Measurements from ENCODE around the gene ADSL. TPM values are rescaled to one million over a fixed set of nuclear protein-coding genes. Genes with fewer than 3 reads are reported as not detected.

ADSL gene
- total RNA-seq, 2 donors from 2014 or later = 94.6 to 157 TPM

DNA sequence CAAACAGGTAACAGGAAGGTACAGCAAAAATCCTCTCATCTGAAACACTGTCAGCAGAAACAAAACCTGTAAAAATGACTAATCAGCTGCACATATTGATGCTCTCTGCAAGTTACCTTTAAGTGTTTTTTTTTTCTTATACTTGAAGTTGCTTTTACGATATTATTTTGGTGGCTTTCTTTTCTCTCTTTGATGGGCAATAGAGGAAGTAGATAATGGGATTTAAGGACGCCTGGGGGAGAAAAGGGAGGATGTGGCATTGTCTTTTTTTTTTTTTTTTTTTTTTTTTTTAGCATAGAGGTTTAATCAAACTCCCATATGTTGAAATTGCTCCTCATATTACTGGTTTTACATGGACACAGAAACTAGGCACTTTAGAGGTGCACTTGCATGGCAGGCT is 11.4 kb upstream of the ADSL start:
- Mint-ChIP-seq H3K27me3 (no peaks in the 10 kb centered on the region), H3K4me1 (peaks cover 63% of the 10 kb centered on the region), H3K9me3 (no peaks in the 10 kb centered on the region), H3K27ac (peak overlapping the region; percentile 53), H3K4me3 (peak overlapping the region; percentile 56), H3K36me3 (ENCODE audit: low read depth) (peaks cover 16% of the 10 kb centered on the region)
- peak; percentile 52 for ATAC-seq (replicated peaks)

DNA sequence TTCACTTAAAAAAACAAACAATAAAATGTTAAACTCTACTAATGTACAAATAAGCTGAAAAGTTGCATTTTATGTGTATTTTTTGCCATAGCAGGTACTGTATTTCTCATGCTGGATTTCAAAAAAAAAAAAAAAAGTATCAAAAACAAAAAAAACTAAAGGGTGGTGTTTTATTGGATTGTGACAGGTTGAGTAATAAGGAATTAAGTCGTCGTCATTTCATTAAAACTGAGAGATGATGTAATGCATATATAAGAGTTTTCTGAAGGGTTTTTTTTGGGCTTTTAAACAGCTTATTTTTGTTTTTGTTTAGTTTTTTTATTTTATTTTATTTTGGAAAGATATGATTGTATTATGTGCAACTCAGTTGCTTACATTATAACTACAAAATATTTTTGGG is 10.9 kb upstream of the ADSL start:
- H3K36me3 Mint-ChIP-seq (ENCODE audit: low read depth) = peaks cover 12% of the 10 kb centered on the region
- H3K27me3 Mint-ChIP-seq = no peaks in the 10 kb centered on the region
- peaks cover 62% of the 10 kb centered on the region for H3K4me1 Mint-ChIP-seq
- H3K27ac Mint-ChIP-seq = peak overlapping the region; percentile 53
- H3K9me3 Mint-ChIP-seq = no peaks in the 10 kb centered on the region
- peak overlapping the region; percentile 56 for H3K4me3 Mint-ChIP-seq
- ATAC-seq (replicated peaks) = no peak

DNA sequence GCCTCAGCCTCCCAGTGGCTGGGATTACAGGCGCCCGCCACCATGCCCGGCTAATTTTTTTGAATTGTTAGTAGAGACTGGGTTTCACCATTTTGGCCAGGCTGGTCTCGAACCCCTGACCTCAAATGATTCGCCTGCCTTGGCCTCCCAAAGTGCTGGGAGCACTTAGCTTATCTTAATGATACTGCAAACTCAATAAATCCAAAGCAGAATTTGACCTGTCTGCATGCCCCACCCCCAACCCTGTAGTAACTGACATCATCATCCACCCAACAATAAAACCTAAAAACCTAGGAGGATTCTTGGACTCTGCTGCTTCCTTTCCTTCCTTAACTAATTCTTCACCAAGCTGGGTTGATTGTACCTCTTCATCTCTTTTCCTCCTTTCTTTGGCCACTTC is 6.3 kb upstream of the ADSL start:
- H3K4me1 Mint-ChIP-seq = peaks cover 38% of the 10 kb centered on the region
- peaks cover 1% of the 10 kb centered on the region for H3K36me3 Mint-ChIP-seq (ENCODE audit: low read depth)
- ATAC-seq (replicated peaks) = no peak
- no peaks in the 10 kb centered on the region for H3K27me3 Mint-ChIP-seq
- no peaks in the 10 kb centered on the region for H3K9me3 Mint-ChIP-seq
- H3K4me3 Mint-ChIP-seq = no peak overlapping the region
- peak overlapping the region; percentile 10 for H3K27ac Mint-ChIP-seq

DNA sequence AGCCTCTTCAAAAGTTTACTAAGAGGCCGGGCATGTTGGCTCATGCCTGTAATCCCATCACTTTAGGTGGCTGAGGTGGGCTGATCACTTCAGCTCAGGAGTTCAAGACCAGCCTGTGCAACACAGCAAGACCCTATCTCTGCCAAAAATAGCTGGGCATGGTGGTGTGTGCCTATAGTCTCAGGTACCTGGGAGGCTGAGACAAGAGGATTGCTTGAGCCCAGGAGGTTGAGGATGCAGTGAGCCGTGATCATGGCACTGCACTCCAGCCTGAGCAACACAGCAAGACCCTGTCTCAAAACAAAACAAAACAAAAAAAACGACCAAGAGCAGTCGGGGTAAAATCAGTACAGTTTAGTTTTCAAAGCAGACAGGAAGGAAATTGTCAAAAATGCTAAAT is 4.7 kb upstream of the ADSL start:
- Mint-ChIP-seq H3K27me3 (no peaks in the 10 kb centered on the region), H3K4me3 (peak overlapping the region; percentile 22), H3K9me3 (no peaks in the 10 kb centered on the region), H3K4me1 (peaks cover 28% of the 10 kb centered on the region), H3K27ac (peak overlapping the region; percentile 60), H3K36me3 (ENCODE audit: low read depth) (no peaks in the 10 kb centered on the region)
- no peak for ATAC-seq (replicated peaks)

DNA sequence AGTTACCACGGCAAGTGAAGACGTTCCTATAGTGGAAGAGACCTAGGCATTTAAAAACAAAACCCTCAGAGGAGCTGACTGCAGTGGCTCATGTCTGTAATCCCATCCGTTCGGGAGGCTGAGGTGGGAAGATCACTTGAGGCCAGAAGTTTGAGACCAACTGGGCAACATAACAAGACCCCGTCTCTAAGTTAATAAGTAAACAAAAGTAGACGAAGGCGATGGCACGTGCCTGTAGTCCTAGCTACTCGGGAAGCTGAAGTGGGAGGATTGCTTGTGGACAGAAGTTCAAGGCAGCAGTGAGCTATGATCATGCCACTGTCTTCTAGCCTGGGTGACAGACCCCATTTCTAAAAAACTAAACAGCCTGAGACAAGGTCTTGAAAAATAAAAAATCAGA is 3.8 kb upstream of the ADSL start:
- Mint-ChIP-seq H3K4me3 (peak overlapping the region; percentile 22), H3K4me1 (peaks cover 30% of the 10 kb centered on the region), H3K9me3 (no peaks in the 10 kb centered on the region), H3K27me3 (no peaks in the 10 kb centered on the region), H3K36me3 (ENCODE audit: low read depth) (peaks cover 7% of the 10 kb centered on the region), H3K27ac (peak overlapping the region; percentile 60)
- no peak for ATAC-seq (replicated peaks)

DNA sequence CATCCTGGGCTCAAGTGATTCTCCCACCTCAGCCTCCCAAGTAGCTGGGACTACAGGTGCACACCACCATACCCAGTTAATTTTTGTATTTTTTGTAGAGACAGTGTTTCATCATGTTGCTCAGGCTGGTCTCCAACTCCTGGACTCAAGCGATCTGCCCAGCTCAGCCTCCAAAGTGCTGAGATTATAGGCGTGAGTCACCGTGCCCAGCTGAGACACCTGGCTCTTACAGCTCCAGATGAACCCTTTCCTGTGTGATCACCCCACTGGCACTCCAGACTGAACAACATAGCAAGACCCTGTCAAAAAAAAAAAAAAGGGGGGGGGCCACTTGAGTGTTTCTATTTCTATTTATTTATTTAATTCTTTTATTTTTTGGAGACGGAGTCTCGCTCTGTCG is 1.0 kb upstream of the ADSL start:
- H3K9me3 Mint-ChIP-seq = no peaks in the 10 kb centered on the region
- peaks cover 25% of the 10 kb centered on the region for H3K4me1 Mint-ChIP-seq

DNA sequence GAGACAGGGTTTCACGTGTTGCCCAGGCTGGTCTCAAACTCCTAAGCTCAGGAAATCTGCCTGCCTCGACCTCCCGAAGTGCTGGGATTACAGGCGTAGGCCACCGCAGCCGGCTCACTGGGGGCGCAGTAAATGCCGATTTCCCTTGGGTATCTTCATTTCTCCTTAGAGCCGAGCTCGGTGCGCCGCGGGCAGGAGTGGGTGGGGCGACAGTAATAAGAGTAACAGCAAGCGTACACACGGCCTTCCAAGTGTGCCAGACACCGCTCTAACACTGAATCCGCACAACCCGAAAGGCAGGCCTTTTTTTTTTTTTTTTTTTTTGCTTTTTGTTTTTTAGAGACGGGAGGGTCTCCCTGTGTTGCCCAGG is 500 bp upstream of the ADSL start:
- H3K4me1 Mint-ChIP-seq = peaks cover 23% of the 10 kb centered on the region
- H3K36me3 Mint-ChIP-seq (ENCODE audit: low read depth) = peaks cover 40% of the 10 kb centered on the region
- H3K9me3 Mint-ChIP-seq = no peaks in the 10 kb centered on the region

More for the DNA sequence above, 1.0 kb upstream of the ADSL start:
- Mint-ChIP-seq H3K27me3 (no peaks in the 10 kb centered on the region), H3K4me3 (peak overlapping the region; percentile 79), H3K27ac (peak overlapping the region; percentile 95), H3K36me3 (ENCODE audit: low read depth) (peaks cover 35% of the 10 kb centered on the region)
- peak; percentile 30 for ATAC-seq (replicated peaks)

DNA sequence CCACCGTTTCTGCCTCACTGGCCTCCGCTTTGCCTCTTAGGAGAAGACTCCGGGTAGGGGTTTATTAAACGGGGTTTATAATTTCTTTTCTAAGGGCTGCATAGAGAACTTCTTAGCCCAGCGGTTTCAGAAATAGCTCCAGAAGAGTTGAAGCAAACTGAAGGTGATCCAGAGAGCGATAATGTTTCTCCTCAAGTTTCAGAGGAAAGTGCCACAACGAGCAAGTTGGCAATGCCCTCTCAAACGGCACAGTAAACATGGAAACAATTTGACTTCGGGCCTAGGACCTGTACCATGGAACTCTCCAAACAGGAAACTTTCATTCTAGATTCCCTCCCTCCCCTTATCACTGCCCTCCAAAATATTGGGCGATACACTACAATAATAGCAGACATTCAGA is 1.0 kb downstream of the ADSL start:
- Mint-ChIP-seq H3K27ac (peak overlapping the region; percentile 95), H3K4me3 (peak overlapping the region; percentile 79), H3K36me3 (ENCODE audit: low read depth) (peaks cover 55% of the 10 kb centered on the region), H3K4me1 (peaks cover 23% of the 10 kb centered on the region), H3K27me3 (no peaks in the 10 kb centered on the region), H3K9me3 (no peaks in the 10 kb centered on the region)
- no peak for ATAC-seq (replicated peaks)

More for the DNA sequence above, 500 bp upstream of the ADSL start:
- H3K4me3 Mint-ChIP-seq = peak overlapping the region; percentile 79
- peak overlapping the region; percentile 95 for H3K27ac Mint-ChIP-seq
- H3K27me3 Mint-ChIP-seq = no peaks in the 10 kb centered on the region
- peak; percentile 60 for ATAC-seq (replicated peaks)

DNA sequence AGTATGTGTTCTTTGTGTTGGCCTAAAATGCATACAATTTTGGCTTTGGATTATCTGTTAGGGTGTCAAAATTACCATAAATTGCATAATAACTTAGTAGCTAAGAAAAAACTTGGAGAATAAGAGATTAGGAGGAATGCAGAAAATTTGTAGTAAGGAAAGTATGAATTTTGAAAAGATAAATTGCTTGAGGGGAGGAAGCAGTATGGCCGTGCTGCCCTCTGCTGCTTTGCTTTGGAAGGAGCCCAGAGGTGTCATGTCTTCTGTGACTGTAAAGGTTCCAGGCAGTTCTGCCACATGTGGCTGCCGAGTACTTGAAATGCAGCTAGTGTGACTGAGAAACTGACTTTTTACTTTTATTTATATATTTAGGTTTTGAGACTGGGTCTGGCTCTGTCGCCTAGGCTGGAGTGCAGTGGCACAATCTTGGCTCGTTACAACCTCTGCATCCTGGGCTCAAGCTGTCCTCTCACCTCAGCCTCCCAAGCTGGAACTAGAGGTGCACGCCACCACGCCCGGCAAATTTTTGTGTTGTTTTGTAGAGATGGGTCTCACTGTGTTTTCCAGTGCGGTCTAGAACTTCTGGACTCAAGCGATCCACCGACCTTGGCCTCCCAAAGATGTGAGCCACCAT is 1.8 kb downstream of the ADSL start:
- Mint-ChIP-seq H3K27ac (peak overlapping the region; percentile 95), H3K36me3 (ENCODE audit: low read depth) (peaks cover 64% of the 10 kb centered on the region), H3K4me1 (peaks cover 16% of the 10 kb centered on the region), H3K27me3 (no peaks in the 10 kb centered on the region), H3K9me3 (no peaks in the 10 kb centered on the region), H3K4me3 (peak overlapping the region; percentile 79)
- peak; percentile 33 for ATAC-seq (replicated peaks)

DNA sequence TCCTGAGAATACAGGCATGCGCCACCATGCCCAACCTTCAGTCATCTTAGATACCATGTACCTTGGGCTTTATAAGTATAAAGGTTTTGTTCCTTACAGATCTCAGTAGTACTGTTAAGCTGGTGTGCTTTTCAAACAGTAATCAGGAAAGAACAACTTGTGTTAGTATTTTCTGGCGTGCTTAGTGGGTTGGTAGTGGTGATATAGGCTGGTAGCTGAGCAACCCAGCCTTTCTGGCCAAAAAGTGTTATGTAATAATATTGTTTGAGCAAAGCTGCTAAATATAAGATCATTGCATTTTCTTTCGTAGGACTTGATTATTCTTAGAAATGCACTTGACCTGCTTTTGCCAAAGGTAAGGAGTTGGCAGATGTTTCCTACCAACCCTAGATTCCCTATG is 6.5 kb downstream of the ADSL start:
- H3K4me1 Mint-ChIP-seq = peaks cover 9% of the 10 kb centered on the region
- H3K27ac Mint-ChIP-seq = no peak overlapping the region
- no peaks in the 10 kb centered on the region for H3K9me3 Mint-ChIP-seq
- H3K4me3 Mint-ChIP-seq = no peak overlapping the region
- no peak for ATAC-seq (replicated peaks)
- H3K36me3 Mint-ChIP-seq (ENCODE audit: low read depth) = peaks cover 100% of the 10 kb centered on the region
- H3K27me3 Mint-ChIP-seq = no peaks in the 10 kb centered on the region

DNA sequence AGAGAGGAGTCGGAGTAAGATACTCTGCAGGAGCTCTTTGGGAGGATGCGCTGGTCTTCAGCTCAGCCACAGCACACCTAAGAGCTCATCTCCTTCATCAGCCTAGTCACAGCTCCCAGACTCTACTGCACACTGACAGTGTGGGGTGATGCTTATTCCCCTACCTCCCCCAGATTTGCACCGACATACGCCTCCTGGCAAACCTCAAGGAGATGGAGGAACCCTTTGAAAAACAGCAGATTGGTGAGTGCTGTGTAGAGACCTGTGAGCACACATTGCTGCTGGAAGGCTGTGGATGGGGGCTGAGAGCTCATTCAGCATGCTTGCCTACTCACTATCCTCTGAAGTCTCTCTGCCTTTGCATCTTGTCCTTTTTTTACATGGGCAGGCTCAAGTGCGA is 14.8 kb downstream of the ADSL start:
- Mint-ChIP-seq H3K4me3 (no peak overlapping the region), H3K4me1 (peaks cover 4% of the 10 kb centered on the region), H3K36me3 (ENCODE audit: low read depth) (peaks cover 100% of the 10 kb centered on the region), H3K27ac (no peak overlapping the region), H3K27me3 (no peaks in the 10 kb centered on the region), H3K9me3 (no peaks in the 10 kb centered on the region)
- ATAC-seq (replicated peaks) = no peak

DNA sequence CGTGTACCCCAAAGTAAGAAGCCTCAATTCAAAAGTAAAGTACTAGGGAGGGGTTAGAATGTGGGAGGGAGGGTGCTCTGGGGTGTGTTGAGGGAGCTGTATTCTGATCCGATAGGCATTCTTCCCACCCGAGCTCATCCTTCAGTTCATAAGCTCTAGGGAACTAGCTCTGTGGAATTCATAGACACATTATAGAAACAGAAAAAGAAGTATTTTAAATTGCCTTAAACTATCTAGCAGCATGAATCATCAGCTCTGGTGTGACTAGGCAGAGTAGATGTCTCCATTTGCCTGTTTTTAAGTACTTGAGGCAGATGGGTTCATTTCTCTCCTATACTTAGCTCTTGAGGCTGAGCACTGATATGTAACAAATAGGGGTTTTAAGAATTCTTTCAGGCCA is 16.8 kb downstream of the ADSL start:
- H3K27me3 Mint-ChIP-seq = no peaks in the 10 kb centered on the region
- H3K27ac Mint-ChIP-seq = no peak overlapping the region
- ATAC-seq (replicated peaks) = no peak
- H3K4me3 Mint-ChIP-seq = no peak overlapping the region
- H3K9me3 Mint-ChIP-seq = no peaks in the 10 kb centered on the region
- peaks cover 6% of the 10 kb centered on the region for H3K4me1 Mint-ChIP-seq
- H3K36me3 Mint-ChIP-seq (ENCODE audit: low read depth) = peaks cover 100% of the 10 kb centered on the region

DNA sequence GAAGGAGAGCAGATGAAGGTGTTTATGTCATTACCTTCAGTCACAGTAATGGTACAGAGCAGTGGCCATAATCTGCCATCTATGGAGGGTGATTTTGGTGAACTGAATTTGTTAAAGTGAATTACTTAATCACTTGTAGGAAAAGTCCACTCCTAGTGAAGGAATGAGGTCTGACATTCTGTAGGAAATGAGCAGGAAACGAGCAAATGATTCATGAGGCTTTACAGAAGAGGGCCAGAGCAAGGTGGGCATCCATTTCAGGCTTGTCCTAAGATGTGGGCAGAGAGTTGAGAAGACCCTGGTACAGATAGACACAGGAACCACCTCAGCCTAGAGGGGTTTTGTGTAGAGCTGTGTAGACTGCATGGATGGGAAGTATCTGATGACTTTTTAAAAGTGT is 18.1 kb downstream of the ADSL start:
- no peaks in the 10 kb centered on the region for H3K9me3 Mint-ChIP-seq
- H3K4me3 Mint-ChIP-seq = no peak overlapping the region
- H3K4me1 Mint-ChIP-seq = peaks cover 6% of the 10 kb centered on the region
- H3K27me3 Mint-ChIP-seq = no peaks in the 10 kb centered on the region
- H3K27ac Mint-ChIP-seq = peak overlapping the region; percentile 64
- H3K36me3 Mint-ChIP-seq (ENCODE audit: low read depth) = peaks cover 100% of the 10 kb centered on the region
- no peak for ATAC-seq (replicated peaks)

DNA sequence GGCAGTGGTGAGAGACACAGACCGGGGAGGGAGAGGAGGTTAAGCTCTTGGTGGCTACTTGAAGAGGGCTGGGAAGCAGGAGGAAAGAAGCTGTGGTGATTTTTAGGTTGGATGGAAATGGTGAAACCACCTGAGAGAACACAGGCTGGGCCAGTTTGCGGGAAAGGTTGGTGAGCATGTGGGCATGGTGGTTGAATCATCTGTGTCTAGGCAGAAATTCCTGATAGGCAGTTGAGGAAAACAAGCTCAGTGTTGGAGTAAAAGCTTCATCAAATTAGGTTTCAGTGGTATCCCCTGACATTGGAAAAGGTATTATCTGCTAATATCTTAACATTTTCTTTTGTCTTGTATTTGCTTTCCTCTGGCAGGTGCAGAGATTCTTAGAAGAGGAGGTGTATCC is 19.8 kb downstream of the ADSL start:
- Mint-ChIP-seq H3K27me3 (no peaks in the 10 kb centered on the region), H3K9me3 (no peaks in the 10 kb centered on the region), H3K27ac (peak overlapping the region; percentile 64), H3K4me1 (peaks cover 6% of the 10 kb centered on the region), H3K36me3 (ENCODE audit: low read depth) (peaks cover 92% of the 10 kb centered on the region), H3K4me3 (no peak overlapping the region)
- no peak for ATAC-seq (replicated peaks)

DNA sequence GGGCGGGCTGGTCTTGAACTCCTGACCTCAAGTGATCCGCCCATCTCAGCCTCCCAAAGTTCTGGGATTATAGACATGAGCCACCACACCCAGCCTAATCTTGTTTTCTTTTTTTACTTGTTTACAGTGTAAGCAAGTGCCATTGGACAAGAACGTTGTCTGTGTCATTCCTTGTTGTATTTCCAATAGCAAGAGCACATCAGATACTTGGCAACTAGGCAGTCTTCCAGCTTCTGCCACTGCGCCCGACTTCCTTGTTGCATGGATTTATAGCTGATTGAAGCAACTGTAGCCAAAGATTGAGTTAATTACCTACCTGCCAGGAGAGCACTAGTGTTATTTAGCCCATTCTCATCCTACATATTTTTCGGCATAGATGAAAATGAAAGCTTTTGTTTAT is 21.0 kb downstream of the ADSL start:
- Mint-ChIP-seq H3K27me3 (no peaks in the 10 kb centered on the region), H3K9me3 (no peaks in the 10 kb centered on the region), H3K4me1 (peaks cover 11% of the 10 kb centered on the region), H3K4me3 (no peak overlapping the region), H3K27ac (no peak overlapping the region), H3K36me3 (ENCODE audit: low read depth) (peaks cover 89% of the 10 kb centered on the region)
- ATAC-seq (replicated peaks) = no peak

DNA sequence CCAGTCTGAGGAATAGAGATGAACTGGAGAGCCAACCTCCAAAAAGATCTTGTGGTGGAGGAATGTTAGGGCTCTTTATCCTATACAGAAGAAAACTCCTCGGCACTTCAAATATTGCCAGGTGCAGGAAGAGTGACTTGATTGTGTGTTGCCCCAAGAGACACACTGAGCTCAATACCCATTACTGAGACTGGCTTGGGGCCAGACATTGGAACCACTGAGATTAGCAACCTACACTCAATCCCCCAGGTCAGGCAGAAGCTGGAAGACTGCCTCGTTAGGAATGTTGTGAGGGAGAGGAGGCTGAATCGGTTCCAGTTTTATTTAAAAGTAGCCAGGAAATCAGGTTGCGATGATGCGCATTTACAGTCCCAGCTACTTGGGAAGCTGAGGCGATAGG is 21.7 kb downstream of the ADSL start:
- Mint-ChIP-seq H3K4me3 (no peak overlapping the region), H3K27me3 (no peaks in the 10 kb centered on the region), H3K27ac (no peak overlapping the region), H3K9me3 (no peaks in the 10 kb centered on the region), H3K4me1 (peaks cover 11% of the 10 kb centered on the region), H3K36me3 (ENCODE audit: low read depth) (peaks cover 89% of the 10 kb centered on the region)
- no peak for ATAC-seq (replicated peaks)
